ENCODE results near the gene ADAMTS2.

GRCh38 chr5:179266291-179267070 lies 78.8 kb downstream of the ADAMTS2 start:
- TF ChIP-seq CTCF (IDR thresholded peaks at IDR 0.05; ENCODE audit: borderline replicate concordance, extremely low read depth, low read length, poor library complexity, severe bottlenecking), result no peak
- TF ChIP-seq EZH2 (IDR thresholded peaks at IDR 0.05; ENCODE audit: borderline replicate concordance, low read depth, low read length, severe bottlenecking), result no peak

Measured in DND-41 (cell line).